ENCODE measurements around the gene NTN1. TPM values are rescaled to one million over a fixed set of nuclear protein-coding genes. Genes with fewer than 3 reads are reported as not detected.

NTN1 gene
- polyA plus RNA-seq, 3 donors = 0.03 to 0.04 TPM; not detected in 1

GRCh38 chr17:9202532-9202931, 181.2 kb downstream of the NTN1 start:
- H3K9ac ChIP-seq (ENCODE audit: insufficient read depth, low read length, poor library complexity, severe bottlenecking) = no peak overlapping the region
- no peaks in the 10 kb centered on the region for H3K36me3 ChIP-seq (replicated peaks in 1 of 2; ENCODE audit: control insufficient read depth in 1 of 2, insufficient read depth in 2 of 2, low read length in 2 of 2)
- H3K4me3 ChIP-seq (replicated peaks in 1 of 3; ENCODE audit: low read depth in 2 of 3, low read length in 3 of 3) = no peak overlapping the region
- no peak overlapping the region for H3K4me2 ChIP-seq (replicated peaks; ENCODE audit: extremely low read depth, low read length, poor library complexity, severe bottlenecking)
- peaks cover 24 to 28% of the 10 kb centered on the region in 2 donors for H3K4me1 ChIP-seq (ENCODE audit: control insufficient read depth in 1 of 2, insufficient read depth in 2 of 2, low read length in 2 of 2)
- no peak for DNase-seq
- H3K9me3 ChIP-seq (replicated peaks in 1 of 2; ENCODE audit: control insufficient read depth in 1 of 2, insufficient read depth in 1 of 2, low read length in 2 of 2) = no peaks in the 10 kb centered on the region
- Mint-ChIP-seq H3K27me3 (ENCODE audit: low read depth in 3 of 3) (peaks cover 2 to 5% (median 3%) of the 10 kb centered on the region in 3 donors), H3K4me3 (no peak overlapping the region), H3K27ac (no peak overlapping the region), H3K36me3 (no peaks in the 10 kb centered on the region), H3K9me3 (peaks cover 0 to 12% (median 2%) of the 10 kb centered on the region in 7 donors), H3K4me1 (peaks cover 23% of the 10 kb centered on the region)
- no peaks in the 10 kb centered on the region for H3K27me3 ChIP-seq (ENCODE audit: control insufficient read depth in 2 of 2, insufficient read depth in 2 of 2, low read length in 2 of 2)
- no CpG with 5 or more reads among the region's 5 CpGs for WGBS (ENCODE audit: insufficient coverage)
- intact Hi-C loops (cut with micrococcal nuclease) = no loop called here
- TF ChIP-seq CTCF (IDR thresholded peaks at IDR 0.05) = no peak
- H3K27ac ChIP-seq (ENCODE audit: low read depth in 1 of 2, low read length in 2 of 2) = no peak overlapping the region
- no peaks in the 10 kb centered on the region for H3K79me2 ChIP-seq (ENCODE audit: insufficient read depth, low read length)
- H4K20me1 ChIP-seq (ENCODE audit: insufficient read depth, low read length) = no peaks in the 10 kb centered on the region
- no peak overlapping the region for H2AFZ ChIP-seq (ENCODE audit: insufficient read depth, low read depth, low read length, poor library complexity, severe bottlenecking)

GRCh38 chr17:9203771-9204425, 182.6 kb downstream of the NTN1 start:
- Histone ChIP-seq H3K27ac (ENCODE audit: low read depth in 1 of 2, low read length in 2 of 2) (no peak overlapping the region), H3K4me2 (replicated peaks; ENCODE audit: extremely low read depth, low read length, poor library complexity, severe bottlenecking) (peak overlapping the region; percentile 6), H3K9me3 (replicated peaks in 1 of 2; ENCODE audit: control insufficient read depth in 1 of 2, insufficient read depth in 1 of 2, low read length in 2 of 2) (no peaks in the 10 kb centered on the region), H4K20me1 (ENCODE audit: insufficient read depth, low read length) (no peaks in the 10 kb centered on the region), H3K4me3 (replicated peaks in 1 of 3; ENCODE audit: low read depth in 2 of 3, low read length in 3 of 3) (no peak overlapping the region), H3K27me3 (ENCODE audit: control insufficient read depth in 2 of 2, insufficient read depth in 2 of 2, low read length in 2 of 2) (no peaks in the 10 kb centered on the region), H3K36me3 (replicated peaks in 1 of 2; ENCODE audit: control insufficient read depth in 1 of 2, insufficient read depth in 2 of 2, low read length in 2 of 2) (no peaks in the 10 kb centered on the region), H2AFZ (ENCODE audit: insufficient read depth, low read depth, low read length, poor library complexity, severe bottlenecking) (no peak overlapping the region), H3K4me1 (ENCODE audit: control insufficient read depth in 1 of 2, insufficient read depth in 2 of 2, low read length in 2 of 2) (peaks cover 24 to 28% of the 10 kb centered on the region in 2 donors), H3K79me2 (ENCODE audit: insufficient read depth, low read length) (no peaks in the 10 kb centered on the region), H3K9ac (ENCODE audit: insufficient read depth, low read length, poor library complexity, severe bottlenecking) (no peak overlapping the region)
- Mint-ChIP-seq H3K9me3 (peaks cover 0 to 5% (median 2%) of the 10 kb centered on the region in 7 donors), H3K27ac (peak overlapping the region in 4 of 7 donors; percentile 52 to 77 (median 67)), H3K27me3 (ENCODE audit: low read depth in 3 of 3) (peaks cover 1 to 4% (median 1%) of the 10 kb centered on the region in 3 donors), H3K36me3 (no peaks in the 10 kb centered on the region), H3K4me1 (peaks cover 23% of the 10 kb centered on the region), H3K4me3 (peak overlapping the region in 1 of 2 donors; percentile 33)
- peak in 1 of 3 donors; percentile 17 for DNase-seq
- TF ChIP-seq CTCF (IDR thresholded peaks at IDR 0.05) = no peak
- WGBS (ENCODE audit: insufficient coverage) = 10% methylated on average over 1 of the region's 3 CpGs
- intact Hi-C loops (cut with micrococcal nuclease) = no loop called here
